ENCODE data around the gene TMCC1. TPM values are rescaled to one million over a fixed set of nuclear protein-coding genes. Genes with fewer than 3 reads are reported as not detected.

The TMCC1 gene
- total RNA-seq, 2 donors from 2014 or later: 41.0 to 51.1 TPM

DNA sequence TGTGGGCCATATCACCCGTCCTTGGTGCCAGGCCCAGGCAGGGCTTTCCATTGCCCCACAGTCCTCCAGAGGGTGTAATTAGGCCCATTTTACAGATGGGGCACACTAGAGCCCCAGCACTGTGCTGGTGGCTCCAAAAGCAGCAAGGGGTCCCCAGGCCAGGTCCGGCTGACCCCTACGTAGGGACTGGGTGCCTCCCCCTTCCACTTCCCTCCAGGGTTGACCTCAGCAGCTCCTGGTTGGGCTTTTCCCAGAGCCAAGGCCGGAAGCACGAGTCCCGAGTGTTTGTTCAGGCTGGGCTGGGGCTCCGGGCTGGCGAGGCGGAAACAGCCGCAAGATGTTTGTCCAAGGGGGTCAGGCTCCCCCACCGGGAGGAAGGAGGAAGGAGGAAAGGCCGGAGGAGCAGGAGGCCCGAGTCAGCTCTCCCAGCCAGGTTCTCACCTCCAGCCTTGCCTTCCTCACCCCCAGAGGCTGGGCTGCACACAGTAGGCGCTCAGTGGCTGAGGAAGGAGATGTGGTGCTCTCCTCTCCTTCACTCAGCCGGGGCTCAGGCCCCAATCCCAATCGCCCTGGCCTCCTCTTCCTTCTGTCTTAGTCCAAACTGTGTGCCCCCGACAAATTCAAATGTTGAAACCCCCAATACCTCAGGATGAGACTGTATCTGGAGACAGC, 269.9 kb downstream of the TMCC1 start:
- no peaks in the 10 kb centered on the region for H3K27me3 ChIP-seq (ENCODE audit: control insufficient read depth, insufficient read depth, low read length, poor library complexity, severe bottlenecking)
- Mint-ChIP-seq H3K4me3 (no peak overlapping the region), H3K27me3 (ENCODE audit: insufficient read depth) (no peaks in the 10 kb centered on the region), H3K27ac (no peak overlapping the region), H3K36me3 (ENCODE audit: low read depth) (no peaks in the 10 kb centered on the region), H3K9me3 (no peaks in the 10 kb centered on the region), H3K4me1 (peaks cover 18% of the 10 kb centered on the region)
- no peak overlapping the region for H3K4me3 ChIP-seq (ENCODE audit: low read length)
- H3K9me3 ChIP-seq (ENCODE audit: control insufficient read depth, low read length): no peaks in the 10 kb centered on the region
- H3K4me1 ChIP-seq (ENCODE audit: control insufficient read depth, insufficient read depth, low read length): no peaks in the 10 kb centered on the region
- TF ChIP-seq, protein P1, sequence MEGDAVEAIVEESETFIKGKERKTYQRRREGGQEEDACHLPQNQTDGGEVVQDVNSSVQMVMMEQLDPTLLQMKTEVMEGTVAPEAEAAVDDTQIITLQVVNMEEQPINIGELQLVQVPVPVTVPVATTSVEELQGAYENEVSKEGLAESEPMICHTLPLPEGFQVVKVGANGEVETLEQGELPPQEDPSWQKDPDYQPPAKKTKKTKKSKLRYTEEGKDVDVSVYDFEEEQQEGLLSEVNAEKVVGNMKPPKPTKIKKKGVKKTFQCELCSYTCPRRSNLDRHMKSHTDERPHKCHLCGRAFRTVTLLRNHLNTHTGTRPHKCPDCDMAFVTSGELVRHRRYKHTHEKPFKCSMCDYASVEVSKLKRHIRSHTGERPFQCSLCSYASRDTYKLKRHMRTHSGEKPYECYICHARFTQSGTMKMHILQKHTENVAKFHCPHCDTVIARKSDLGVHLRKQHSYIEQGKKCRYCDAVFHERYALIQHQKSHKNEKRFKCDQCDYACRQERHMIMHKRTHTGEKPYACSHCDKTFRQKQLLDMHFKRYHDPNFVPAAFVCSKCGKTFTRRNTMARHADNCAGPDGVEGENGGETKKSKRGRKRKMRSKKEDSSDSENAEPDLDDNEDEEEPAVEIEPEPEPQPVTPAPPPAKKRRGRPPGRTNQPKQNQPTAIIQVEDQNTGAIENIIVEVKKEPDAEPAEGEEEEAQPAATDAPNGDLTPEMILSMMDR (conservative IDR thresholded peaks at IDR 0.05): no peak
- no peak overlapping the region for H3K27ac ChIP-seq (ENCODE audit: low read depth, low read length)
- no peak overlapping the region for H3K9ac ChIP-seq (ENCODE audit: extremely low read depth, low read length, poor library complexity, severe bottlenecking)
- DNase-seq: peak; percentile 64
- no peaks in the 10 kb centered on the region for H3K36me3 ChIP-seq (ENCODE audit: control insufficient read depth, insufficient read depth, low read length)
- WGBS, 2 experiments (ENCODE audit: insufficient coverage in 1 of 2, insufficient read length in 1 of 2): 89 to 91% methylated on average over 6 to 17 of the region's 17 CpGs

- Histone ChIP-seq H3K4me3 (ENCODE audit: low read length) (no peak overlapping the region), H3K27me3 (ENCODE audit: control insufficient read depth, insufficient read depth, low read length, poor library complexity, severe bottlenecking) (no peaks in the 10 kb centered on the region), H3K4me1 (ENCODE audit: control insufficient read depth, insufficient read depth, low read length) (no peaks in the 10 kb centered on the region), H3K27ac (ENCODE audit: low read depth, low read length) (no peak overlapping the region), H3K36me3 (ENCODE audit: control insufficient read depth, insufficient read depth, low read length) (no peaks in the 10 kb centered on the region), H3K9me3 (ENCODE audit: control insufficient read depth, low read length) (no peaks in the 10 kb centered on the region), H3K9ac (ENCODE audit: extremely low read depth, low read length, poor library complexity, severe bottlenecking) (no peak overlapping the region)
- DNase-seq: peak; percentile 44
- no peak overlapping the region for H3K4me3 Mint-ChIP-seq
- H3K9me3 Mint-ChIP-seq: no peaks in the 10 kb centered on the region
- TF ChIP-seq, protein P1 (conservative IDR thresholded peaks at IDR 0.05): no peak
- H3K27me3 Mint-ChIP-seq (ENCODE audit: insufficient read depth): no peaks in the 10 kb centered on the region
- no peaks in the 10 kb centered on the region for H3K36me3 Mint-ChIP-seq (ENCODE audit: low read depth)
- WGBS, 2 experiments (ENCODE audit: insufficient coverage in 1 of 2, insufficient read length in 1 of 2): 95 to 100% methylated on average over 6 to 10 of the region's 10 CpGs
- no peak overlapping the region for H3K27ac Mint-ChIP-seq
- peaks cover 17% of the 10 kb centered on the region for H3K4me1 Mint-ChIP-seq
Observed at GRCh38 chr3:129622933-129623332, 270.6 kb downstream of the TMCC1 start.

DNA sequence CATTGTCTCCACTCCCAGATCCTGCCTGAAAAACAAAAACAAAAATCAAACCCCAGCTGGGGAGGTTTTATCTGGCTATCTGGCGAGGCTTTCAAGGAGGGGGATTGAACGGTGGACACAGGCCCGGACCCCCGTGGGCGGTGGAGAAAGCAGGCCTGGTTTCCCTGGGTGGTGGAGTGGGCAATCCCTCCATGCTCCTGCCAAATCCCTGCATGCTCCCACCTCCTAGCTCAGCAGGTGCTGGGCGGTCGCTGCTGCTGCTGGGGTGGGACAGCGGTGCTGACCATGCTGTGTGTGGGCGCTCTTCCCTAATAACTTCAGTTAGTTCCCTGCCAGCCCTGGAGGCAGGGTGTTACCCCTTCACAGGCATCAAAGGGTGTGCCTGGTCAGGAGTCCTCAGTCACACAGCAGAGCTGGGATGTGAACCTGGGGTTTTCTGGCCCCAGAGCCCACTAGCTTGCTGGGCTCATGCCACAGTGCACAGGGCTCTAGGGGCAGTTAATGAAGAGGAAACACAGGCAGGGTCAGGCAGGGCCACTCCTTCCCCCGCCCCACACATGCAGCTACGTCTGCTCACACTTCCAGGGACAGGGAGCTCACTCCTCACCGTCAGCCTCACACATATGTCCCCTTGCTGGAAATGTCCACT, 271.2 kb downstream of the TMCC1 start:
- TF ChIP-seq, protein P1 (conservative IDR thresholded peaks at IDR 0.05): no peak
- Mint-ChIP-seq H3K4me1 (peaks cover 17% of the 10 kb centered on the region), H3K36me3 (ENCODE audit: low read depth) (no peaks in the 10 kb centered on the region), H3K27me3 (ENCODE audit: insufficient read depth) (no peaks in the 10 kb centered on the region), H3K27ac (no peak overlapping the region), H3K4me3 (no peak overlapping the region), H3K9me3 (no peaks in the 10 kb centered on the region)
- Histone ChIP-seq H3K27me3 (ENCODE audit: control insufficient read depth, insufficient read depth, low read length, poor library complexity, severe bottlenecking) (no peaks in the 10 kb centered on the region), H3K4me3 (ENCODE audit: low read length) (no peak overlapping the region), H3K27ac (ENCODE audit: low read depth, low read length) (no peak overlapping the region), H3K9ac (ENCODE audit: extremely low read depth, low read length, poor library complexity, severe bottlenecking) (no peak overlapping the region), H3K4me1 (ENCODE audit: control insufficient read depth, insufficient read depth, low read length) (no peaks in the 10 kb centered on the region), H3K9me3 (ENCODE audit: control insufficient read depth, low read length) (no peaks in the 10 kb centered on the region), H3K36me3 (ENCODE audit: control insufficient read depth, insufficient read depth, low read length) (no peaks in the 10 kb centered on the region)
- no peak for DNase-seq
- 73 to 91% methylated on average over 5 to 12 of the region's 12 CpGs for WGBS, 2 experiments (ENCODE audit: insufficient coverage in 1 of 2, insufficient read length in 1 of 2)

Data from endodermal cell (in vitro differentiated cells).